ENCODE measurements around the gene ATG3.
"Not testable (repeated sequence)": the region's sequence is repeated elsewhere in the genome, so short reads cannot be mapped to it uniquely, and the experiment has no call there.

The ATG3 gene

GRCh38 chr3:112498914-112499711 lies 62.6 kb downstream of the ATG3 start, which contains the start of gene BTLA:
BTLA (minus strand) TSS chr3:112499472; CDS start chr3:112499358, 114 bp downstream.
- DNase-seq (ENCODE audit: low read depth), result no peak

GRCh38 chr3:112497897-112498548 lies 63.7 kb downstream of the ATG3 start:
- DNase-seq (ENCODE audit: low read depth), result no peak

GRCh38 chr3:112496366-112497067 lies 65.2 kb downstream of the ATG3 start:
- DNase-seq (ENCODE audit: low read depth), result no peak

- DNase-seq (ENCODE audit: low read depth), result not testable (repeated sequence)
These were observed 67.4 kb downstream of the ATG3 start for GRCh38 chr3:112494448-112494767.

- DNase-seq (ENCODE audit: low read depth), result no peak
These were observed 69.6 kb downstream of the ATG3 start for GRCh38 chr3:112492124-112492523.

- no peak for DNase-seq (ENCODE audit: low read depth)
These were observed 70.4 kb downstream of the ATG3 start for GRCh38 chr3:112491373-112491772.

- DNase-seq (ENCODE audit: low read depth), result no peak
These were observed 71.9 kb downstream of the ATG3 start for GRCh38 chr3:112489674-112490479.

- no peak for DNase-seq (ENCODE audit: low read depth)
These were observed 74.8 kb downstream of the ATG3 start for GRCh38 chr3:112486811-112487505.

GRCh38 chr3:112484352-112484751 lies 77.4 kb downstream of the ATG3 start:
- DNase-seq (ENCODE audit: low read depth), result no peak

GRCh38 chr3:112482675-112483074 lies 79.1 kb downstream of the ATG3 start:
- DNase-seq (ENCODE audit: low read depth), result no peak
